NCI-H1436 (cell line): ENCODE data around the gene OR2A12.
"Not testable (repeated sequence)": the region's sequence is repeated elsewhere in the genome, so short reads cannot be mapped to it uniquely, and the experiment has no call there.

Experiments
- DNase-seq: peaks from one replicate; lab custom pipeline; 2025; lab: John Stamatoyannopoulos, UW

The OR2A12 gene

DNA sequence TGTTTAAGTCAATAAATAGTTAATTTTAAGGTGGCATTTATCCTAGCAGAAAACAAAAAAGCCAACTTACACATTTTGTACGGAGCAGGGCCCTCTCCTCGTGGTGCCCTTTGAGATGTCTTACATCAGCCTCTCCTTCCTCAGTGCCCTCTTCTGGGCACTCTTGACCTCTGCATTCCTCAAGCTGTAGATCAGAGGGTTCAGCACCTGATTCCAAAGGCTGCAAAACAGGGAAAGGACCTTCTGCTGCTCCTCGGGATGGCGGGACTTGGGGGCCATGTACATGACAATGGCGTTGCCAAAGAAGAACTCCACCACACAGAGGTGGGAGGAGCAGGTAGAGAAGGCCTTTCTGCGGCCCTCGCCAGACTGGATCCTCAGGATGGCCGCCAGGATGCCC lies 32.3 kb downstream of the OR2A12 start:
- no peak for DNase-seq

- DNase-seq, result no peak
Measured at GRCh38 chr7:144122876-144123275, 36.8 kb downstream of the OR2A12 start, which contains the start of gene OR2A14. TSS of gene OR2A14 (plus strand) at chr7:144123176. CDS start at chr7:144129113, 5,937 bp downstream.

DNA sequence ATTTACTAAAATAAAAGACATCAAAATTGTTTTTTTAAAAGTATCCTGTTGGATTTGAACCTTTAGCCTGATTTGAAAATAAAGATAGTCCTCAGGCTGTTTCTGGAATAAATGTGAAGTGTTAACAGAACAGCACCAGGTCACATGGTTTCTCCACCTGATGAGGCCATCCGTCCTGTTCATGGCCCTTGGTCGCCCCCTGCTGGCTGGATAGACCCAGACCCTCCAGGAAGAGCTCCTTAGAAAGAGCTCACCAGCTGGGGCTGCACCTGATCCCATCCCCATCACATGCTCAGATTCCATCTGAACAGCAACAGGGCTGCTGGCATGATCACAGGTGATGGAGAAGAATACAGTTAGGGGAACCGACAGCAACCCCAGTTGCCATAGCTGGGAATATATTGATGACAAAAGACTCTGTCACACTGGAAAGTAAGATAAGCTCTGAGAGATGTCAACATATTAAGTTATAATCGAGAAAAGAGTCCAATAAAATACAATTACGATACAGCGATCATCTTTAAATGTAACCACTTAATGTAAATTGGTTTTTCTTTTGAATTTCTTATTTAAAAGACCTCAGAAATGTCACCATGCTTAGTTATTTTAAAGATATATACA lies 41.7 kb downstream of the OR2A12 start:
- peak; percentile 86 for DNase-seq

DNA sequence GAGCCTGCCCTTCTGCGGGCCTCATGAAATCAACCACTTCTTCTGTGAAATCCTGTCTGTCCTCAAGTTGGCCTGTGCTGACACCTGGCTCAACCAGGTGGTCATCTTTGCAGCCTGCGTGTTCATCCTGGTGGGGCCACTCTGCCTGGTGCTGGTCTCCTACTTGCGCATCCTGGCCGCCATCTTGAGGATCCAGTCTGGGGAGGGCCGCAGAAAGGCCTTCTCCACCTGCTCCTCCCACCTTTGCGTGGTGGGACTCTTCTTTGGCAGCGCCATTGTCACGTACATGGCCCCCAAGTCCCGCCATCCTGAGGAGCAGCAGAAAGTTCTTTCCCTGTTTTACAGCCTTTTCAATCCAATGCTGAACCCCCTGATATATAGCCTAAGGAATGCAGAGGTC lies 43.5 kb downstream of the OR2A12 start:
- not testable (repeated sequence) for DNase-seq

DNA sequence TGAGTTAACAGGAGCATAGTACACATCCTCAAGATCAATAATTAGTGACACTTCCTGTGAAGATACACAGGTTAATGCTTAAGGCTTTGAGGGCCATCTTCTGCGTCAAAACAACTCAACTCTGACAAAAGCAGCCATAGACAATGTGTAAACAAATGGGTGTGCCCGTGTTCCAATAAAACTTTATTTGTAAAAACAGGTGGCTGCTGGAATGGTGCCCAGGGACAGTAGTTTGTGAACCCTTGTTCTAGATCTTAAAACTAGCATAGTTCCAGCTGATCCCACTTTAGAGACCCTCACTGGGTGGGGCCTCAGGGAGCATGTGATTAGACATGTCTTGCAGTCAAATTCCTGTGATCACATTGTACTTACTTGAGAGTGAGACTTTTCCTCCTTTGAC lies 44.7 kb downstream of the OR2A12 start:
- no peak for DNase-seq

DNA sequence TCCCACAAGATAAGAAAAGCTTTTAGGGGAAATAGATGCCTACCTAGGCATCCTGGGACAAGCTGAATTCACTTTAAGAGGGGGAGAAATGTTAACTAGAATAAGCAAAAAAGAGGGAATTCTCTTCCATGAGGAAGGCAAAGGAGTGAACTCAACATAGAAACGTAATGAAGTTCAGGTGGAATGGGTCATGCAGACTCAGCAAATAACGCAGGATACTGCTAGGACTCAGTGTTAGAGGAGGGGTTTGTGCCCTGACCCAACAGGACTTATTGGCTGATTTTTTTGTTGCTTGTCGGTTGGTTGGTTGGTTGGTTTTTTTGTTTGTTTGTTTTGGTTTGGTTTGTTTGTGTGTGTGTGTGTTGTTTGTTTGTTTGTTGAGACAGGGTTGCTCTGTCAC lies 46.2 kb downstream of the OR2A12 start:
- DNase-seq, result no peak

DNA sequence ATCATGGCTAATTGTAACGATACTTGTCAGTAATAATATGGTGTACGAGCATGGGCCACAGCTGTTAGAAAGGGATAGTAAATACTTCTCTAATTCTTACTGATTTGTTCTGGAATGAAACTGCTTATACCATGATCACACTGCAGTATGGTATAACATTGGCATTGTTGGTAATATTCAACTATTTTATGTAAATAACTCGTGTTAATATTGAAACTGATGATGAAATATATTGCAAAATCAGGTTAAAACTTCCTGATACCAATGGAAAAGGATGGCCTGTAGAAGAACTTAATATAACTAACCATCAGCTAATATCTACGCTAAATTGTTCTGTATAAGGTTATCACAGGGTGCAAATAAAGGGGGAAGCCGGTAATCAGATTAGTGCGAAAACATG lies 47.2 kb downstream of the OR2A12 start:
- DNase-seq, result no peak

- no peak for DNase-seq
Measured at GRCh38 chr7:144134116-144134515, 48.0 kb downstream of the OR2A12 start.

DNA sequence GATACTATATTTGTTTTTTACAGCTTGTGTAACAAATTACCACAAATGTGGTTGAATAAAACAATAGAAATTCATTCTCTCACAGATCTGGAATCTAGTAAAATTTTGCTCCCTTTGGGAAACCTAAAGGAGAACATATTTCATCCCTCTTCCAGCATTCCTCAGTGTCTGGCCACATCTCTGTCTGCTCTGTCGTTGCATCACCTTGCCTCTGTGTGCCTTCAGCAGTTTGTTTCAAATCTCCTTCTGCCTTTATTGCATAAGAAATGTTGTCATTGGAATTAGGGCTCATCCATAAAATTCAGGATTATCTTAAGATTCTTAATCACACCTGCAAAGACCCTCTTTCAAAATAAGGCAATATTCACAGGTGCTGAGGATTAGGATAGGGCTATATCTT lies 51.4 kb downstream of the OR2A12 start:
- DNase-seq, result no peak

DNA sequence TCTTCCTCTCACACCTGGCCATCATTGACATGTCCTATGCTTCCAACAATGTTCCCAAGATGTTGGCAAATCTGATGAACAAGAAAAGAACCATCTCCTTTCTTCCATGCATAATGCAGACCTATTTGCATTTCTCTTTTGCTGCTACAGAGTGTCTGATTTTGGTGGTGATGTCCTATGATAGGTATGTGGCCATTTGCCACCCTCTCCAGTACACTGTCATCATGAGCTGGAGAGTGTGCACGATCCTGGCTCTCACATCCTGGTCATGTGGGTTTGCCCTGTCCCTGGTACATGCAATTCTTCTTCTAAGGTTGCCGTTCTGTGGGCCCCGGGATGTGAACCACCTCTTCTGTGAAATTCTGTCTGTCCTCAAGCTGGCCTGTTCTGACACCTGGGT lies 56.1 kb downstream of the OR2A12 start:
- no peak for DNase-seq

DNA sequence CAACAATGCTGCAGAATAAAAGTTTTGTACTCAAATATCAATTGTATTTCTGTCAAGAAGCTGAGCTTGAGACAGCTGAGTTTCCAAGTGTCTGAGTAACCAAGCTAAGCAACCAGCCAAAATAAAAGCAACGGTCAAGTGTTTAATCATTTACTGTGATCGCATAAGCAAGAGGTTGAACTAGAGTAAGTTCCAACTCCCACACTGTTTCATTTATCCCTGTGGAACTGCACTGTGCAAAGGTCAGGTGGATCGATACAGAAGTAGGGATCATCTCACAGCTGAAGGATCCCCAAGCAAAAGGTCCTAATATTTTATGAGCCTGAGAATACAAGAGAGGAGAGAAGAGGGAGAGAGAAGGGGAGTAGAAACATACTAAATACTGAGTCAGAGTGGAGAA lies 58.3 kb downstream of the OR2A12 start:
- DNase-seq, result no peak

GRCh38 chr7:144148224-144148827 lies 62.2 kb downstream of the OR2A12 start:
- no peak for DNase-seq
